Sigmoid colon (tissue), 4 donors: ENCODE data around the gene TRIM66.

Experiments
- EP300 ChIP-seq, 4 donors: sonication (generic); formaldehyde crosslinking; IDR thresholded peaks; one replicate each; pipeline ENCODE4 v1.6.1; 2017; ENCODE audit warnings: antibody characterized with exemption in 4 of 4
- POLR2AphosphoS5 ChIP-seq, 4 donors: sonication (generic); formaldehyde crosslinking; IDR thresholded peaks; one replicate each; pipeline ENCODE4 v1.6.1; 2017; ENCODE audit warnings: antibody characterized with exemption in 4 of 4
- TF ChIP-seq, protein P1 (sequence below), 4 experiments: fragments of 450-650 bp in 3 of 4; fragments of 200-600 bp in 1 of 4; IDR thresholded peaks; one replicate each; pipeline ENCODE4 v1.5.1; 2016 to 2019; ENCODE audit warnings: antibody characterized with exemption in 4 of 4, mild to moderate bottlenecking in 3 of 4, moderate library complexity in 2 of 4

DNA sequence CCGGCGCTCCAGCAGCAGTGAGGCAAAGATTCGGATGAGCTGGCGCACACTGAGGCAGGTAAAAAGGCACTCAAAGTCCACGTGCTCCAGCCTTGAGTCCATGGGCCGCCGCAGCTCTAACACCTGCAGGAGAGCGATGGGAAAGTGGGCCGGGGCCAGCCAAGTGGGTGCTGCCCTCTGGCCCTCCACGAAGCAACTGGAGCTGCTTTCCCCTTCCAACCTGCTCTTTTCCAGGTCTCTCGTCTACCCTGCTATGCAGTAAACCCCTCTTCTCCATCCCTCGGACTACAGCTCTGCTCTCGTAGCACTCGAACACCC is 20.1 kb upstream of the TRIM66 start:
- TF ChIP-seq, protein P1, sequence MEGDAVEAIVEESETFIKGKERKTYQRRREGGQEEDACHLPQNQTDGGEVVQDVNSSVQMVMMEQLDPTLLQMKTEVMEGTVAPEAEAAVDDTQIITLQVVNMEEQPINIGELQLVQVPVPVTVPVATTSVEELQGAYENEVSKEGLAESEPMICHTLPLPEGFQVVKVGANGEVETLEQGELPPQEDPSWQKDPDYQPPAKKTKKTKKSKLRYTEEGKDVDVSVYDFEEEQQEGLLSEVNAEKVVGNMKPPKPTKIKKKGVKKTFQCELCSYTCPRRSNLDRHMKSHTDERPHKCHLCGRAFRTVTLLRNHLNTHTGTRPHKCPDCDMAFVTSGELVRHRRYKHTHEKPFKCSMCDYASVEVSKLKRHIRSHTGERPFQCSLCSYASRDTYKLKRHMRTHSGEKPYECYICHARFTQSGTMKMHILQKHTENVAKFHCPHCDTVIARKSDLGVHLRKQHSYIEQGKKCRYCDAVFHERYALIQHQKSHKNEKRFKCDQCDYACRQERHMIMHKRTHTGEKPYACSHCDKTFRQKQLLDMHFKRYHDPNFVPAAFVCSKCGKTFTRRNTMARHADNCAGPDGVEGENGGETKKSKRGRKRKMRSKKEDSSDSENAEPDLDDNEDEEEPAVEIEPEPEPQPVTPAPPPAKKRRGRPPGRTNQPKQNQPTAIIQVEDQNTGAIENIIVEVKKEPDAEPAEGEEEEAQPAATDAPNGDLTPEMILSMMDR (IDR thresholded peaks at IDR 0.05), result no peak
- no peak for TF ChIP-seq EP300 (IDR thresholded peaks at IDR 0.05)
- no peak for TF ChIP-seq POLR2AphosphoS5 (IDR thresholded peaks at IDR 0.05)
